HepG2 (cell line): ENCODE results near the gene SORBS2. TPM values are rescaled to one million over a fixed set of nuclear protein-coding genes. Genes with fewer than 3 reads are reported as not detected.

ENCODE experiments used
- ATF1 ChIP-seq: IDR thresholded peaks from 2 replicates; pipeline ENCODE4 v1.6.1; 2016; ENCODE audit warnings: mild to moderate bottlenecking, control low read depth
- FOSL2 ChIP-seq: sonication (generic); formaldehyde crosslinking; IDR thresholded peaks from 2 replicates; pipeline ENCODE4 v1.4.0; 2020; ENCODE audit warnings: missing genetic modification reagents
- IRX3 ChIP-seq: sonication (generic); formaldehyde crosslinking; IDR thresholded peaks from 2 replicates; pipeline ENCODE4 v1.8.1; 2023; ENCODE audit warnings: mild to moderate bottlenecking, low read depth, missing genetic modification reagents, borderline replicate concordance
- MYNN ChIP-seq: sonication (generic); formaldehyde crosslinking; IDR thresholded peaks from 2 replicates; pipeline ENCODE4 v1.4.0; 2020; ENCODE audit warnings: mild to moderate bottlenecking, low read depth, missing genetic modification reagents
- PAWR ChIP-seq: sonication (generic); formaldehyde crosslinking; IDR thresholded peaks from 2 replicates; pipeline ENCODE4 v1.4.0; 2020; ENCODE audit warnings: missing genetic modification reagents, mild to moderate bottlenecking, borderline replicate concordance
- SUZ12 ChIP-seq: fragments of 150-350 bp; IDR thresholded peaks from 2 replicates; pipeline ENCODE4 v1.6.1; 2014; ENCODE audit warnings: low read depth, low read length
- TCF12 ChIP-seq, 2 experiments: fragments of 450-650 bp in 1 of 2; sonication (generic) in 1 of 2; formaldehyde crosslinking in 1 of 2; IDR thresholded peaks; 2 replicates each; pipeline versions ENCODE4 v1.6.1 to v1.8.0; 2017 to 2022; ENCODE audit warnings: antibody characterized with exemption in 1 of 2, mild to moderate bottlenecking in 1 of 2, missing genetic modification reagents in 1 of 2, moderate library complexity in 1 of 2
- TEAD3 ChIP-seq: optimal IDR thresholded peaks from 2 replicates; pipeline ENCODE3; 2016; ENCODE audit warnings: borderline replicate concordance
- ZFP1 ChIP-seq: IDR thresholded peaks from 2 replicates; pipeline ENCODE4 v1.6.1; 2016
- ZMYM2 ChIP-seq: sonication (generic); formaldehyde crosslinking; IDR thresholded peaks from 2 replicates; pipeline ENCODE4 v1.8.0; 2022; ENCODE audit warnings: mild to moderate bottlenecking, missing genetic modification reagents
- ZNF543 ChIP-seq: sonication (generic); formaldehyde crosslinking; IDR thresholded peaks from 2 replicates; pipeline ENCODE4 v1.4.0; 2020; ENCODE audit warnings: mild to moderate bottlenecking, missing genetic modification reagents
- ZNF605 ChIP-seq: sonication (generic); formaldehyde crosslinking; IDR thresholded peaks from 2 replicates; pipeline ENCODE4 v1.8.0; 2022; ENCODE audit warnings: mild to moderate bottlenecking, missing genetic modification reagents
- ZNF616 ChIP-seq: sonication (generic); formaldehyde crosslinking; IDR thresholded peaks from 2 replicates; pipeline ENCODE4 v1.5.0; 2020; ENCODE audit warnings: low read depth, mild to moderate bottlenecking, missing genetic modification reagents
- ZNF619 ChIP-seq: sonication (generic); formaldehyde crosslinking; IDR thresholded peaks from 2 replicates; pipeline ENCODE4 v1.4.0; 2020; ENCODE audit warnings: mild to moderate bottlenecking, missing genetic modification reagents
- ZNF777 ChIP-seq: sonication (generic); formaldehyde crosslinking; IDR thresholded peaks from 2 replicates; pipeline ENCODE4 v1.4.0; 2020; ENCODE audit warnings: missing genetic modification reagents
- ZNF780A ChIP-seq: sonication (generic); formaldehyde crosslinking; IDR thresholded peaks from 2 replicates; pipeline ENCODE4 v1.8.0; 2022; ENCODE audit warnings: mild to moderate bottlenecking, missing genetic modification reagents, moderate library complexity
- polyA plus RNA-seq, 8 experiments: library from polyadenylated mRNA; depleted of rRNA in 3 of 8; stranded (reverse) in 7 of 8; unstranded in 1 of 8; fragments of >200 nt; fragmentation: Illumina TruSeq in 4 of 8; extraction: Trizol in 4 of 8; gene quantifications; 2 replicates each; pipeline versions ENCODE4 v1.2.1 to v1.2.3, GENCODE V29; 2011 to 2016; ENCODE audit warnings: low read depth in 4 of 8, missing spikeins in 1 of 8, mixed read lengths in 1 of 8; ENCODE audit not compliant: insufficient read depth in 1 of 8
- total RNA-seq, 5 experiments: library from RNA; depleted of rRNA; stranded (reverse); fragments of >200 nt; fragmentation: Illumina TruSeq; extraction: Trizol; gene quantifications; 2 replicates each; pipeline ENCODE4 v1.2.3, GENCODE V29; 2016; ENCODE audit warnings: low read depth in 1 of 5
- TF ChIP-seq, protein P1 (sequence below): sonication (generic); formaldehyde crosslinking; IDR thresholded peaks from 2 replicates; pipeline ENCODE4 v1.8.0; 2022; ENCODE audit warnings: missing genetic modification reagents, mild to moderate bottlenecking, moderate library complexity, borderline replicate concordance
- TF ChIP-seq, protein P2 (sequence below): sonication (generic); formaldehyde crosslinking; IDR thresholded peaks from 2 replicates; pipeline ENCODE4 v1.8.1; 2023; ENCODE audit warnings: mild to moderate bottlenecking, inconsistent platforms, moderate library complexity, missing genetic modification reagents, borderline replicate concordance
- TF ChIP-seq, protein P3 (sequence below): sonication (generic); formaldehyde crosslinking; IDR thresholded peaks from 2 replicates; pipeline ENCODE4 v1.4.0; 2020; ENCODE audit warnings: mild to moderate bottlenecking, missing genetic modification reagents
- TF ChIP-seq, protein P4 (sequence below): sonication (generic); formaldehyde crosslinking; IDR thresholded peaks from 2 replicates; pipeline ENCODE4 v1.5.0; 2020; ENCODE audit warnings: mild to moderate bottlenecking, missing genetic modification reagents
- TF ChIP-seq, protein P5 (sequence below): IDR thresholded peaks from 2 replicates; pipeline ENCODE4 v1.6.1; 2012; ENCODE audit warnings: inconsistent platforms
- TF ChIP-seq, protein P6 (sequence below): sonication (generic); formaldehyde crosslinking; IDR thresholded peaks from 2 replicates; pipeline ENCODE4 v1.8.1; 2023; ENCODE audit warnings: mild to moderate bottlenecking, missing genetic modification reagents
- TF ChIP-seq, protein P7 (sequence below): sonication (generic); formaldehyde crosslinking; IDR thresholded peaks from 2 replicates; pipeline ENCODE4 v1.4.0; 2020; ENCODE audit warnings: missing genetic modification reagents

SORBS2 gene
- total and polyA plus RNA-seq, 2 of the 13 experiments (the other 11 are each of a cell fraction or from before 2014, with no cell fraction given): 25.0 to 80.5 TPM

DNA sequence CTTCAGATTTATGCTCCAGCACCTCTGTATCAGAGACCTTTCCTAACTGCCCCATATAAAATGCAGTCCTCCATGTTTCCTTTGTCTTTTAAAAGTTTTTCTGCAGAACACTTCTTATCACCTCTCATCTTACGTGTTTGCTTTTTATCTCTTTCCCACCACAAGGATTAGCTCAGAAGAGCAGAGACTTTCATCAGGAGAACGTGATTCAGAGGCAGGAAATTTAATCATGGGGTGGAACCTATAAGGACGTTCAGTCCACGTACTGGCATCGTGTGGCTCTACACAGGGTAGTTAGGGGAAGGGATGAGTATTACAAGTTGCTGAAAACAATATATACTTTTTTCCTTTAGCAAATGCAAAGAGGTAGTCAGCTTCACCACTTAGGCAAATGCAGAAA, 98.7 kb downstream of the SORBS2 start (continued):
- TF ChIP-seq, protein P1, sequence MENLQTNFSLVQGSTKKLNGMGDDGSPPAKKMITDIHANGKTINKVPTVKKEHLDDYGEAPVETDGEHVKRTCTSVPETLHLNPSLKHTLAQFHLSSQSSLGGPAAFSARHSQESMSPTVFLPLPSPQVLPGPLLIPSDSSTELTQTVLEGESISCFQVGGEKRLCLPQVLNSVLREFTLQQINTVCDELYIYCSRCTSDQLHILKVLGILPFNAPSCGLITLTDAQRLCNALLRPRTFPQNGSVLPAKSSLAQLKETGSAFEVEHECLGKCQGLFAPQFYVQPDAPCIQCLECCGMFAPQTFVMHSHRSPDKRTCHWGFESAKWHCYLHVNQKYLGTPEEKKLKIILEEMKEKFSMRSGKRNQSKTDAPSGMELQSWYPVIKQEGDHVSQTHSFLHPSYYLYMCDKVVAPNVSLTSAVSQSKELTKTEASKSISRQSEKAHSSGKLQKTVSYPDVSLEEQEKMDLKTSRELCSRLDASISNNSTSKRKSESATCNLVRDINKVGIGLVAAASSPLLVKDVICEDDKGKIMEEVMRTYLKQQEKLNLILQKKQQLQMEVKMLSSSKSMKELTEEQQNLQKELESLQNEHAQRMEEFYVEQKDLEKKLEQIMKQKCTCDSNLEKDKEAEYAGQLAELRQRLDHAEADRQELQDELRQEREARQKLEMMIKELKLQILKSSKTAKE (CRISPR knock-in tag): no peak
- TF ChIP-seq ZNF777 (CRISPR knock-in tag) (no peak), ZNF619 (CRISPR knock-in tag) (no peak), ZNF605 (CRISPR knock-in tag) (peak; percentile 55; the same call in 1 of the 2 replicates), ZFP1 (CRISPR knock-in tag) (no peak), SUZ12 (no peak), ZNF616 (CRISPR knock-in tag) (no peak), IRX3 (CRISPR knock-in tag) (no peak), ZNF543 (CRISPR knock-in tag) (0 out of 2 replicates have a peak, but pooled peaks have one; percentile 5), PAWR (no peak), TCF12 (IDR thresholded peaks at IDR 0.05) (no peak), TCF12 (CRISPR knock-in tag; IDR thresholded peaks at IDR 0.05) (no peak), ZMYM2 (CRISPR knock-in tag) (no peak), TEAD3 (CRISPR knock-in tag) (no peak), ZNF780A (CRISPR knock-in tag) (no peak), ATF1 (CRISPR knock-in tag) (no peak), MYNN (no peak), FOSL2 (CRISPR knock-in tag) (peak; percentile 87)
- TF ChIP-seq, protein P2, sequence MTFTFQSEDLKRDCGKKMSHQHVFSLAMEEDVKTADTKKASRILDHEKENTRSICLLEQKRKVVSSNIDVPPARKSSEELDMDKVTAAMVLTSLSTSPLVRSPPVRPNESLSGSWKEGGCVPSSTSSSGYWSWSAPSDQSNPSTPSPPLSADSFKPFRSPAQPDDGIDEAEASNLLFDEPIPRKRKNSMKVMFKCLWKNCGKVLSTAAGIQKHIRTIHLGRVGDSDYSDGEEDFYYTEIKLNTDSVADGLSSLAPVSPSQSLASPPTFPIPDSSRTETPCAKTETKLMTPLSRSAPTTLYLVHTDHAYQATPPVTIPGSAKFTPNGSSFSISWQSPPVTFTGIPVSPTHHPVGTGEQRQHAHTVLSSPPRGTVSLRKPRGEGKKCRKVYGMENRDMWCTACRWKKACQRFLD (CRISPR knock-in tag): no peak
- TF ChIP-seq, protein P3, sequence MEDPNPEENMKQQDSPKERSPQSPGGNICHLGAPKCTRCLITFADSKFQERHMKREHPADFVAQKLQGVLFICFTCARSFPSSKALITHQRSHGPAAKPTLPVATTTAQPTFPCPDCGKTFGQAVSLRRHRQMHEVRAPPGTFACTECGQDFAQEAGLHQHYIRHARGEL (CRISPR knock-in tag): no peak
- TF ChIP-seq, protein P4, sequence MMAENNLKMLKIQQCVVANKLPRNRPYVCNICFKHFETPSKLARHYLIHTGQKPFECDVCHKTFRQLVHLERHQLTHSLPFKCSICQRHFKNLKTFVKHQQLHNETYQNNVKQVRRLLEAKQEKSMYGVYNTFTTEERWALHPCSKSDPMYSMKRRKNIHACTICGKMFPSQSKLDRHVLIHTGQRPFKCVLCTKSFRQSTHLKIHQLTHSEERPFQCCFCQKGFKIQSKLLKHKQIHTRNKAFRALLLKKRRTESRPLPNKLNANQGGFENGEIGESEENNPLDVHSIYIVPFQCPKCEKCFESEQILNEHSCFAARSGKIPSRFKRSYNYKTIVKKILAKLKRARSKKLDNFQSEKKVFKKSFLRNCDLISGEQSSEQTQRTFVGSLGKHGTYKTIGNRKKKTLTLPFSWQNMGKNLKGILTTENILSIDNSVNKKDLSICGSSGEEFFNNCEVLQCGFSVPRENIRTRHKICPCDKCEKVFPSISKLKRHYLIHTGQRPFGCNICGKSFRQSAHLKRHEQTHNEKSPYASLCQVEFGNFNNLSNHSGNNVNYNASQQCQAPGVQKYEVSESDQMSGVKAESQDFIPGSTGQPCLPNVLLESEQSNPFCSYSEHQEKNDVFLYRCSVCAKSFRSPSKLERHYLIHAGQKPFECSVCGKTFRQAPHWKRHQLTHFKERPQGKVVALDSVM (CRISPR knock-in tag): no peak
- TF ChIP-seq, protein P5, sequence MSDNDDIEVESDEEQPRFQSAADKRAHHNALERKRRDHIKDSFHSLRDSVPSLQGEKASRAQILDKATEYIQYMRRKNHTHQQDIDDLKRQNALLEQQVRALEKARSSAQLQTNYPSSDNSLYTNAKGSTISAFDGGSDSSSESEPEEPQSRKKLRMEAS: 0 out of 2 replicates have a peak, but pooled peaks have one; percentile 12
- TF ChIP-seq, protein P6, sequence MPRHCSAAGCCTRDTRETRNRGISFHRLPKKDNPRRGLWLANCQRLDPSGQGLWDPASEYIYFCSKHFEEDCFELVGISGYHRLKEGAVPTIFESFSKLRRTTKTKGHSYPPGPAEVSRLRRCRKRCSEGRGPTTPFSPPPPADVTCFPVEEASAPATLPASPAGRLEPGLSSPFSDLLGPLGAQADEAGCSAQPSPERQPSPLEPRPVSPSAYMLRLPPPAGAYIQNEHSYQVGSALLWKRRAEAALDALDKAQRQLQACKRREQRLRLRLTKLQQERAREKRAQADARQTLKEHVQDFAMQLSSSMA (CRISPR knock-in tag): 0 out of 2 replicates have a peak, but pooled peaks have one; percentile 8
- TF ChIP-seq, protein P7, sequence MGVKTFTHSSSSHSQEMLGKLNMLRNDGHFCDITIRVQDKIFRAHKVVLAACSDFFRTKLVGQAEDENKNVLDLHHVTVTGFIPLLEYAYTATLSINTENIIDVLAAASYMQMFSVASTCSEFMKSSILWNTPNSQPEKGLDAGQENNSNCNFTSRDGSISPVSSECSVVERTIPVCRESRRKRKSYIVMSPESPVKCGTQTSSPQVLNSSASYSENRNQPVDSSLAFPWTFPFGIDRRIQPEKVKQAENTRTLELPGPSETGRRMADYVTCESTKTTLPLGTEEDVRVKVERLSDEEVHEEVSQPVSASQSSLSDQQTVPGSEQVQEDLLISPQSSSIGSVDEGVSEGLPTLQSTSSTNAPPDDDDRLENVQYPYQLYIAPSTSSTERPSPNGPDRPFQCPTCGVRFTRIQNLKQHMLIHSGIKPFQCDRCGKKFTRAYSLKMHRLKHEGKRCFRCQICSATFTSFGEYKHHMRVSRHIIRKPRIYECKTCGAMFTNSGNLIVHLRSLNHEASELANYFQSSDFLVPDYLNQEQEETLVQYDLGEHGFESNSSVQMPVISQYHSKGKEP (CRISPR knock-in tag): no peak
